HEK293 (cell line): ENCODE measurements around the gene NHERF2.

Source experiments
- CTCF ChIA-PET: fragments of 350-600 bp; formaldehyde crosslinking; extraction: SDS; loops from one replicate; lab custom pipeline; 2021; ENCODE audit warnings: antibody characterized with exemption; lab: Yijun Ruan, JAX
- POLR2A ChIA-PET: fragments of 300-600 bp; formaldehyde crosslinking; extraction: SDS; loops from one replicate; lab custom pipeline; 2020; ENCODE audit warnings: antibody characterized with exemption, inconsistent platforms; lab: Yijun Ruan, JAX
- H3K27ac ChIP-seq: fragments of 200-500 bp; sonication (Bioruptor generic); 2 replicates; pipeline ENCODE4 v1.5.1; 2014; ENCODE audit warnings: low read depth, low read length, control low read depth, inconsistent platforms; ENCODE audit errors: extremely low read depth
- H3K36me3 ChIP-seq, 2 experiments: fragments of 200-500 bp in 1 of 2; sonication (Bioruptor generic) in 1 of 2; 1 replicate in 1 of 2; 2 replicates in 1 of 2; pipeline ENCODE4 v1.5.1; 2014 to 2017; ENCODE audit warnings: inconsistent platforms in 2 of 2, low read length in 2 of 2; ENCODE audit not compliant: control insufficient read depth in 2 of 2, insufficient read depth in 1 of 2
- H3K4me1 ChIP-seq: fragments of 200-500 bp; sonication (Bioruptor generic); 2 replicates; pipeline ENCODE4 v1.5.1; 2014; ENCODE audit warnings: mild to moderate bottlenecking, low read length, inconsistent platforms; ENCODE audit not compliant: control insufficient read depth, insufficient read depth
- H3K4me3 ChIP-seq: 2 replicates; pipeline ENCODE4 v1.5.1; 2011; ENCODE audit warnings: low read depth, mild to moderate bottlenecking, control low read depth, low read length, moderate library complexity
- H3K9me3 ChIP-seq: fragments of 200-500 bp; sonication (Bioruptor generic); 2 replicates; pipeline ENCODE4 v1.5.1; 2014; ENCODE audit warnings: low read depth, low read length, inconsistent platforms; ENCODE audit not compliant: control insufficient read depth, insufficient read depth
- EGR2 ChIP-seq: fragments of 450-650 bp; formaldehyde crosslinking; IDR thresholded peaks from 2 replicates; pipeline ENCODE4 v1.5.1; 2016; ENCODE audit warnings: low read depth, missing biosample characterization, missing genetic modification characterization
- KLF1 ChIP-seq: fragments of 450-650 bp; formaldehyde crosslinking; IDR thresholded peaks from 2 replicates; pipeline ENCODE4 v1.5.1; 2016; ENCODE audit warnings: missing biosample characterization, missing genetic modification characterization
- SCRT2 ChIP-seq: fragments of 450-650 bp; formaldehyde crosslinking; IDR thresholded peaks from 2 replicates; pipeline ENCODE4 v1.5.1; 2016; ENCODE audit warnings: missing biosample characterization, missing genetic modification characterization
- SP2 ChIP-seq: fragments of 450-650 bp; formaldehyde crosslinking; IDR thresholded peaks from 2 replicates; pipeline ENCODE4 v1.5.1; 2016; ENCODE audit warnings: missing biosample characterization, missing genetic modification characterization
- TCF7L2 ChIP-seq: IDR thresholded peaks from 2 replicates; pipeline ENCODE4 v1.6.1; 2011; ENCODE audit warnings: low read depth, mild to moderate bottlenecking, inconsistent platforms, low read length, moderate library complexity, borderline replicate concordance
- ZEB2 ChIP-seq: fragments of 450-650 bp; formaldehyde crosslinking; IDR thresholded peaks from 2 replicates; pipeline ENCODE4 v1.5.1; 2016; ENCODE audit warnings: missing biosample characterization, missing genetic modification characterization
- ZFHX2 ChIP-seq: fragments of 450-650 bp; formaldehyde crosslinking; conservative IDR thresholded peaks from 2 replicates; pipeline ENCODE4 v1.5.1; 2016; ENCODE audit warnings: missing biosample characterization, missing genetic modification characterization
- ZNF10 ChIP-seq: fragments of 450-650 bp; formaldehyde crosslinking; IDR thresholded peaks from 2 replicates; pipeline ENCODE4 v1.5.1; 2017; ENCODE audit warnings: missing biosample characterization, missing genetic modification characterization
- ZNF2 ChIP-seq: fragments of 450-650 bp; formaldehyde crosslinking; IDR thresholded peaks from 2 replicates; pipeline ENCODE4 v1.5.1; 2016; ENCODE audit warnings: missing biosample characterization, missing genetic modification characterization
- ZNF366 ChIP-seq: fragments of 450-650 bp; formaldehyde crosslinking; conservative IDR thresholded peaks from 2 replicates; pipeline ENCODE4 v1.5.1; 2016; ENCODE audit warnings: missing biosample characterization, missing genetic modification characterization
- ZNF433 ChIP-seq: fragments of 450-650 bp; formaldehyde crosslinking; IDR thresholded peaks from 2 replicates; pipeline ENCODE4 v1.5.1; 2016; ENCODE audit warnings: missing biosample characterization, missing genetic modification characterization, low read depth
- ZNF560 ChIP-seq: fragments of 450-650 bp; formaldehyde crosslinking; IDR thresholded peaks from 2 replicates; pipeline ENCODE4 v1.5.1; 2017; ENCODE audit warnings: missing biosample characterization, missing genetic modification characterization, borderline replicate concordance
- ZNF670 ChIP-seq: fragments of 450-650 bp; formaldehyde crosslinking; IDR thresholded peaks from 2 replicates; pipeline ENCODE4 v1.5.1; 2016; ENCODE audit warnings: missing biosample characterization, missing genetic modification characterization, low read depth
- ZNF76 ChIP-seq: fragments of 450-650 bp; formaldehyde crosslinking; IDR thresholded peaks from 2 replicates; pipeline ENCODE4; 2016; ENCODE audit warnings: low read depth, missing biosample characterization, missing genetic modification characterization, borderline replicate concordance
- ZNF777 ChIP-seq: fragments of 450-650 bp; formaldehyde crosslinking; IDR thresholded peaks from 2 replicates; pipeline ENCODE4 v1.5.1; 2017; ENCODE audit warnings: missing biosample characterization, missing genetic modification characterization, borderline replicate concordance
- ZNF843 ChIP-seq: fragments of 450-650 bp; formaldehyde crosslinking; IDR thresholded peaks from 2 replicates; pipeline ENCODE4 v1.5.1; 2016; ENCODE audit warnings: missing biosample characterization, missing genetic modification characterization
- TF ChIP-seq, protein P1 (sequence below): fragments of 450-650 bp; formaldehyde crosslinking; IDR thresholded peaks from 2 replicates; pipeline ENCODE4 v1.5.1; 2016; ENCODE audit warnings: missing biosample characterization, missing genetic modification characterization
- TF ChIP-seq, protein P2 (sequence below): fragments of 450-650 bp; formaldehyde crosslinking; IDR thresholded peaks from 2 replicates; pipeline ENCODE4 v1.5.1; 2016; ENCODE audit warnings: missing biosample characterization, missing genetic modification characterization

NHERF2 gene

DNA sequence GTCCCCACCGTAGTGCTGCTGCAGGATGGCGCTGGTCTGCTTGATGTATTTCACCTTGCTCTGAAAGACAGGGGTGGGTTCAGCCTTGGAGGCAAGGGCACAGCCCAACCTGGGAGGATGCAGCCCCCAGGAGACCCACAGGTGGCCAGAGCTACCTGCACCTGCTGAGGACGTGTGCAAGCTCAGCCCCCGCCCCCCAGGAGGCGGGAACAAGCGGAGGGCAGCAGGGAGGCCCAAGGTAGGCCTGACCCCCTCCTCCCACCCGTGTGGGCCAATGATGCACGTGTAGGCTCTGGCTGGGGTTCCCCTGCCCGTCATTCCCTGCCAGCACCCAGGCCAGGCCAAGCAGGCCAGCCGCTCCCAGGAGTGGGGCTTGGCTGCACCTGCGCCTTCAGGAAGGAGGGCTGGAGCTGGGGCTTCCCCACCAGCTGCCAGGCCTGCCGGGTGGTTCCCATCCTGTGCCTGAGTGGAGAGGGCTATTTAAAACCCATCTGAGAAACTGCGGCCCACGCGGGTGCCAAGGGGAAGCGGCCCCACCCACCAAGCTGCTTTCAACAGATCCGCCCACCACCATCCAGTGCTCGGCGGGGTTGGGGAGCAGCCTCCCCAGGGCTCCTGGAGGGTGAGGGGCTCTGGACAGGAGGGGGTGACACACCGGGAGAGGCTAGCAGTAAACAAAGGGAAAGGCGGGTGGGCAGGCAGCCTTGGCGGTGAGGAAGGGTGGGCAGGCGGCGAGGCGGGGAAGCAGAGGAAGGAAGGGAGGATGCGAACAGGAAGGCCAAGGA lies 17.2 kb downstream of the NHERF2 start:
- POLR2A ChIA-PET = interaction anchor here (0.5 to 1.0 kb wide), 2 partner anchors 20 to 23 kb away, joined by 3 to 4 read pairs; no protein-coding TSS in a partner anchor
- H3K4me1 ChIP-seq = no peaks in the 10 kb centered on the region
- no peak overlapping the region for H3K27ac ChIP-seq
- peaks cover 0 to 11% of the 10 kb centered on the region in 2 experiments; a peak in 2 of 3 replicates for H3K36me3 ChIP-seq
- H3K9me3 ChIP-seq = no peaks in the 10 kb centered on the region
- TF ChIP-seq KLF1 (tag by site-specific recombination) = peak; percentile 70
- TF ChIP-seq TCF7L2 = no peak
- TF ChIP-seq ZNF670 (tag by site-specific recombination) = no peak
- TF ChIP-seq ZNF366 (tag by site-specific recombination) = no peak
- TF ChIP-seq ZNF10 (tag by site-specific recombination) = 0 out of 2 replicates have a peak, but pooled peaks have one; percentile 22
- TF ChIP-seq, protein P1, sequence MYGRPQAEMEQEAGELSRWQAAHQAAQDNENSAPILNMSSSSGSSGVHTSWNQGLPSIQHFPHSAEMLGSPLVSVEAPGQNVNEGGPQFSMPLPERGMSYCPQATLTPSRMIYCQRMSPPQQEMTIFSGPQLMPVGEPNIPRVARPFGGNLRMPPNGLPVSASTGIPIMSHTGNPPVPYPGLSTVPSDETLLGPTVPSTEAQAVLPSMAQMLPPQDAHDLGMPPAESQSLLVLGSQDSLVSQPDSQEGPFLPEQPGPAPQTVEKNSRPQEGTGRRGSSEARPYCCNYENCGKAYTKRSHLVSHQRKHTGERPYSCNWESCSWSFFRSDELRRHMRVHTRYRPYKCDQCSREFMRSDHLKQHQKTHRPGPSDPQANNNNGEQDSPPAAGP (tag by site-specific recombination) = peak; percentile 92
- TF ChIP-seq ZNF843 (tag by site-specific recombination) = no peak
- TF ChIP-seq SCRT2 (tag by site-specific recombination) = peak; percentile 51
- TF ChIP-seq SP2 (tag by site-specific recombination) = peak; percentile 47
- peak; percentile 78 for TF ChIP-seq ZFHX2 (tag by site-specific recombination)
- TF ChIP-seq ZNF433 = no peak
- TF ChIP-seq ZNF777 (tag by site-specific recombination) = no peak
- peak; percentile 82 for TF ChIP-seq EGR2 (tag by site-specific recombination)
- no peak for TF ChIP-seq ZNF560 (tag by site-specific recombination)
- no peak overlapping the region for H3K4me3 ChIP-seq
- CTCF ChIA-PET = interaction anchor here (1.0 kb wide), 1 partner anchor 97 kb away, joined by 3 read pairs; no protein-coding TSS in a partner anchor

DNA sequence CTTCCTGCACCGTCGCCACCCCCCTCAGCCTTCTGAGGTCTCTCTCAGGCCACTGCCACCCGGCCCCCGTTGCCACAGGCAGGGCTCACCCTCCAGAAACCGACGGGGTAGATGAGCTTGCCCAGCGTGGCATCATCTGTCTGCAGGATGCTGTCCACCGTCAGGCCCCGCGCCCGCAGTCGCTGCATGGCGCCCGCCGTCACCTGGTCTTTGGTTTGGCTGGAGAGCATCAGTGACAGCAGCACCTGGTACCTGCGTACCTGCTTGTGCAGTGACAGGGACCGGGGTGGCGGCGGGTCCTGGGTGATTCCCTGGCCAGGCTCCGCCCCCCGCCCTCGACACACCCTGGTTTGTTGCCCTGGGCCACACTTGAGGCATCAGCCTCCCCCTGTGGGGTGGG lies 17.8 kb downstream of the NHERF2 start:
- Histone ChIP-seq H3K36me3 (peaks cover 0 to 11% of the 10 kb centered on the region in 2 experiments; a peak in 2 of 3 replicates), H3K27ac (no peak overlapping the region), H3K9me3 (no peaks in the 10 kb centered on the region), H3K4me3 (no peak overlapping the region), H3K4me1 (no peaks in the 10 kb centered on the region)
- CTCF ChIA-PET = no interaction called here
- POLR2A ChIA-PET = interaction anchor here (1.0 kb wide), 1 partner anchor 19 kb away, joined by 4 read pairs; no protein-coding TSS in a partner anchor
- no peak for TF ChIP-seq ZNF2 (tag by site-specific recombination)
- 0 out of 2 replicates have a peak, but pooled peaks have one; percentile 24 for TF ChIP-seq ZEB2

DNA sequence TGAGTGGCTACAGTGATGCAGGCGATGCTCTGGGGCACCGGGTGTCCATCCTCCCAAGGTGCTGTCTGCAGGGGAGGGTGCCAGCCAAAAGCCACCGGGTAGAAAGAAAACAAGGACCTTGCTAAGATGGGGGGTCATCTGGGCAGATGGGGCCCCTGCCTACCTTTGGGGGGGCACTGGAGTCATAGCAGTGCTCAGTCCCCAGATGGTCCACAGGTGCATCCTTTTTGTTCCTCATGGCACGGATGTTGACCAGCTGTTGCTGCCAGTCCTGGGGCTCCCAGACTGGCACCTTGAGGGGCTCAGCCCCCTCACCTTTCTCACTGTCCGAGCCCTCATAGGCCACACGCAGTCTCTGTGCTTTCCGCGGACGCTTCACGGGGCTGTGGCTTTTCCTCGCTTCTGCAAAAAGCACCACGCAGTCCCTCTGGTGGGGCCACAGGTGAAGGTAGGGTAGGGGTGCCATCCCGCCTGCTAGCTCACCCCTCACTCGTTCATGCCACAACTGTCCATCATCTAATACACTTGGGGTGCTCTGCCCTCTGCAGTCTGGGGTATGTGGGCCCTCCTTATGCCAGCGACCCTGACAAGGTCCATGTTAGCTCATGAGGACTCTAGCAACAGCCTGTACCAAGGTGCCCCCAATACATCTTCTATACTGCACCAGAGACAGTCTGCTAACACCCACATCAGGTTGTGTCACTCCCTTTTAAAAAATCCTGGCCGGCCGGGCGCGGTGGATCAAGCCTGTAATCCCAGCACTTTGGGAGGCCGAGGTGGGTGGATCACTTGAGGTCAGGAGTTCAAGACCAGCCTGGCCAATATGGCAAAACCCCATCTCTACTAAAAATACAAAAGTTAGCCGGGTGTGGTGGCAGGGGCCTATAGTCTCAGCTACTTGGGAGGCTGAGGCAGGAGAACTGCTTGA lies 19.5 kb downstream of the NHERF2 start:
- ChIA-PET POLR2A (interaction anchor here (1.6 to 3.3 kb wide), 2 partner anchors 19 to 109 kb away, joined by 15 to 37 read pairs; partner anchors contain the start of genes NHERF2 and TRAF7), CTCF (interaction anchor here (0.6 to 2.6 kb wide), 7 partner anchors 14 to 133 kb away, joined by 3 to 12 read pairs (median 5); no protein-coding TSS in a partner anchor)
- Histone ChIP-seq H3K4me1 (no peaks in the 10 kb centered on the region), H3K36me3 (peaks cover 13 to 24% of the 10 kb centered on the region in 2 experiments; a peak in 2 of 3 replicates), H3K9me3 (no peaks in the 10 kb centered on the region), H3K4me3 (no peak overlapping the region), H3K27ac (no peak overlapping the region)
- TF ChIP-seq ZFHX2 (tag by site-specific recombination) (peak; percentile 55), ZNF76 (tag by site-specific recombination) (no peak), EGR2 (tag by site-specific recombination) (peak; percentile 13; the same call in 1 of the 2 replicates), KLF1 (tag by site-specific recombination) (peak; percentile 22; the same call in 1 of the 2 replicates)
- TF ChIP-seq, protein P2, sequence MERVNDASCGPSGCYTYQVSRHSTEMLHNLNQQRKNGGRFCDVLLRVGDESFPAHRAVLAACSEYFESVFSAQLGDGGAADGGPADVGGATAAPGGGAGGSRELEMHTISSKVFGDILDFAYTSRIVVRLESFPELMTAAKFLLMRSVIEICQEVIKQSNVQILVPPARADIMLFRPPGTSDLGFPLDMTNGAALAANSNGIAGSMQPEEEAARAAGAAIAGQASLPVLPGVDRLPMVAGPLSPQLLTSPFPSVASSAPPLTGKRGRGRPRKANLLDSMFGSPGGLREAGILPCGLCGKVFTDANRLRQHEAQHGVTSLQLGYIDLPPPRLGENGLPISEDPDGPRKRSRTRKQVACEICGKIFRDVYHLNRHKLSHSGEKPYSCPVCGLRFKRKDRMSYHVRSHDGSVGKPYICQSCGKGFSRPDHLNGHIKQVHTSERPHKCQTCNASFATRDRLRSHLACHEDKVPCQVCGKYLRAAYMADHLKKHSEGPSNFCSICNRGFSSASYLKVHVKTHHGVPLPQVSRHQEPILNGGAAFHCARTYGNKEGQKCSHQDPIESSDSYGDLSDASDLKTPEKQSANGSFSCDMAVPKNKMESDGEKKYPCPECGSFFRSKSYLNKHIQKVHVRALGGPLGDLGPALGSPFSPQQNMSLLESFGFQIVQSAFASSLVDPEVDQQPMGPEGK (tag by site-specific recombination) = peak; percentile 34; the same call in 1 of the 2 replicates
